GM04503 (cell line): ENCODE results near the gene EN2.

Source experiments
- DNase-seq: peaks from one replicate; pipeline ENCODE4 v3.0.0-alpha.2; 2012; ENCODE audit warnings: low read depth

Gene EN2

GRCh38 chr7:155450970-155451801, 6.7 kb upstream of the EN2 start:
- no peak for DNase-seq

GRCh38 chr7:155451840-155452239, 6.1 kb upstream of the EN2 start:
- DNase-seq, result no peak

GRCh38 chr7:155452505-155453295, 5.2 kb upstream of the EN2 start:
- no peak for DNase-seq

GRCh38 chr7:155453296-155454182, 4.4 kb upstream of the EN2 start:
- no peak for DNase-seq

GRCh38 chr7:155454183-155455112, 3.5 kb upstream of the EN2 start:
- DNase-seq, result no peak

GRCh38 chr7:155455132-155455693, 2.7 kb upstream of the EN2 start:
- no peak for DNase-seq

- no peak for DNase-seq
These were observed 1.9 kb upstream of the EN2 start for GRCh38 chr7:155455776-155456737.

GRCh38 chr7:155456738-155457543, 988 bp upstream of the EN2 start:
- DNase-seq, result no peak

GRCh38 chr7:155457544-155458110, 302 bp upstream of the EN2 start:
- no peak for DNase-seq

GRCh38 chr7:155458878-155459699, 1.2 kb downstream of the EN2 start:
- DNase-seq, result no peak

- no peak for DNase-seq
These were observed 2.0 kb downstream of the EN2 start for GRCh38 chr7:155459700-155460461.

GRCh38 chr7:155460926-155461613, 3.1 kb downstream of the EN2 start:
- no peak for DNase-seq

GRCh38 chr7:155461631-155462030, 3.7 kb downstream of the EN2 start:
- DNase-seq, result no peak

GRCh38 chr7:155462163-155462735, 4.3 kb downstream of the EN2 start:
- no peak for DNase-seq

GRCh38 chr7:155463114-155463811, 5.3 kb downstream of the EN2 start:
- DNase-seq, result no peak
